PC-9 (cell line): Measurements from ENCODE around the gene TES. TPM values are rescaled to one million over a fixed set of nuclear protein-coding genes. Genes with fewer than 3 reads are reported as not detected.

Source experiments
- BruUV-seq: library from RNA; stranded (reverse); fragments of 400-500 nt; replicated peaks from 2 replicates; lab custom pipeline; 2021; lab: Mats Ljungman, UMichigan
- CTCF ChIA-PET: fragments of 300-600 bp; sonication (Branson Sonifier 250); formaldehyde crosslinking; loops from one replicate; lab custom pipeline; 2022; ENCODE audit warnings: antibody characterized with exemption; lab: Charles Lee
- POLR2A ChIA-PET: fragments of 300-600 bp; sonication (Branson Sonifier 250); formaldehyde crosslinking; loops from one replicate; lab custom pipeline; 2022; ENCODE audit warnings: antibody characterized with exemption; ENCODE audit not compliant: unreplicated experiment; lab: Charles Lee
- DNase-seq, 2 experiments: peaks; one replicate each; pipeline versions ENCODE4 v3.0.0 to v3.0.0-alpha.2; 2015 to 2022; ENCODE audit warnings: mixed read lengths in 1 of 2
- H2AFZ ChIP-seq: fragments of 200-600 bp; sonication (generic); 2 replicates; pipeline ENCODE4 v1.8.1; 2017; ENCODE audit warnings: antibody characterized with exemption
- H3F3A ChIP-seq: fragments of 200-600 bp; sonication (generic); 2 replicates; pipeline ENCODE4 v1.8.1; 2017; ENCODE audit warnings: antibody characterized with exemption, mild to moderate bottlenecking, low read depth; ENCODE audit not compliant: insufficient read depth
- H3K27ac ChIP-seq: fragments of 200-600 bp; sonication (generic); 2 replicates; pipeline ENCODE4 v1.6.1; 2016; ENCODE audit warnings: mixed run types
- H3K27me3 ChIP-seq: fragments of 200-600 bp; sonication (generic); 2 replicates; pipeline ENCODE4 v1.6.1; 2016; ENCODE audit warnings: low read depth, mixed run types; ENCODE audit not compliant: insufficient read depth
- H3K36me3 ChIP-seq: fragments of 200-600 bp; sonication (generic); 2 replicates; pipeline ENCODE4 v1.6.1; 2016; ENCODE audit warnings: low read depth, mixed run types
- H3K4me1 ChIP-seq: fragments of 200-600 bp; sonication (generic); replicated peaks from 2 replicates; pipeline ENCODE4 v1.6.1; 2016; ENCODE audit warnings: mixed run types; ENCODE audit not compliant: insufficient read depth
- H3K4me2 ChIP-seq: fragments of 200-600 bp; sonication (generic); 2 replicates; pipeline ENCODE4 v1.6.1; 2017; ENCODE audit warnings: mixed run types
- H3K4me3 ChIP-seq: fragments of 200-600 bp; sonication (generic); 2 replicates; pipeline ENCODE4 v1.6.1; 2016; ENCODE audit warnings: mixed run types
- H3K79me2 ChIP-seq: fragments of 200-600 bp; sonication (generic); 2 replicates; pipeline ENCODE4 v1.6.1; 2017; ENCODE audit warnings: low read depth, mixed run types
- H3K9me2 ChIP-seq: fragments of 200-600 bp; sonication (generic); 2 replicates; pipeline ENCODE4 v1.8.1; 2017; ENCODE audit warnings: mild to moderate bottlenecking; ENCODE audit not compliant: insufficient read depth
- H3K9me3 ChIP-seq: fragments of 200-600 bp; sonication (generic); 2 replicates; pipeline ENCODE4 v1.8.1; 2016; ENCODE audit warnings: low read depth; ENCODE audit not compliant: insufficient read depth
- H4K20me1 ChIP-seq: fragments of 200-600 bp; sonication (generic); 2 replicates; pipeline ENCODE4 v1.8.1; 2017; ENCODE audit not compliant: insufficient read depth
- EZH2 ChIP-seq: fragments of 200-600 bp; sonication (generic); IDR thresholded peaks from 2 replicates; pipeline ENCODE4 v1.8.0; 2017; ENCODE audit warnings: antibody characterized with exemption, low read depth
- intact Hi-C: fragments of 100-400 bp; cut with micrococcal nuclease; formaldehyde crosslinking; loops from one replicate; pipeline ENCODE4 v1.10.0; 2022; ENCODE audit not compliant: unreplicated experiment
- total RNA-seq: library from RNA; stranded (reverse); gene quantifications from 2 replicates; pipeline ENCODE4 v1.2.3, GENCODE V29; 2021
- TF ChIP-seq, protein P1 (sequence below): fragments of 200-600 bp; sonication (generic); conservative IDR thresholded peaks from 2 replicates; pipeline ENCODE4 v1.6.1; 2017; ENCODE audit warnings: mixed run types, antibody characterized with exemption, mild to moderate bottlenecking, moderate library complexity

The TES gene
- total RNA-seq, 1 experiment from 2014 or later = 210 TPM

DNA sequence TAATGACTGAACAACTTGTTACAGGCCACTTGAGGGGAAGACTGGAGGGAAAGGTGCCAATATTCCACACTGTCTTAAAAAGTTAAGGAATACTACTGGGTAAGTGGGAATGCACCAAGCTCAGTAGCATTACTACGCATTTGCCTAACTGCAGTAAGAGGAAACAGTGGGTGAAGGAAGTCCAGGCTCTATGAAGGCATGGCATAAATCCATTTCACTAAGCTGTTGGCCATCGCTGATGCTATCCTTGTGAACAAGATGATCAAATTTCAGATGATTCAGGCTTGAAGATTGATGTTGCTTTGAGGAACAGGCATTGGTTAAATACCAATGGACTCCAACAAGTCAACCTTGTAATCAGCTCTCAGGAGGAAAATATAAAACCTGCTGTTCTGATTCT lies 44.2 kb upstream of the TES start:
- no peak for TF ChIP-seq EZH2
- TF ChIP-seq, protein P1, sequence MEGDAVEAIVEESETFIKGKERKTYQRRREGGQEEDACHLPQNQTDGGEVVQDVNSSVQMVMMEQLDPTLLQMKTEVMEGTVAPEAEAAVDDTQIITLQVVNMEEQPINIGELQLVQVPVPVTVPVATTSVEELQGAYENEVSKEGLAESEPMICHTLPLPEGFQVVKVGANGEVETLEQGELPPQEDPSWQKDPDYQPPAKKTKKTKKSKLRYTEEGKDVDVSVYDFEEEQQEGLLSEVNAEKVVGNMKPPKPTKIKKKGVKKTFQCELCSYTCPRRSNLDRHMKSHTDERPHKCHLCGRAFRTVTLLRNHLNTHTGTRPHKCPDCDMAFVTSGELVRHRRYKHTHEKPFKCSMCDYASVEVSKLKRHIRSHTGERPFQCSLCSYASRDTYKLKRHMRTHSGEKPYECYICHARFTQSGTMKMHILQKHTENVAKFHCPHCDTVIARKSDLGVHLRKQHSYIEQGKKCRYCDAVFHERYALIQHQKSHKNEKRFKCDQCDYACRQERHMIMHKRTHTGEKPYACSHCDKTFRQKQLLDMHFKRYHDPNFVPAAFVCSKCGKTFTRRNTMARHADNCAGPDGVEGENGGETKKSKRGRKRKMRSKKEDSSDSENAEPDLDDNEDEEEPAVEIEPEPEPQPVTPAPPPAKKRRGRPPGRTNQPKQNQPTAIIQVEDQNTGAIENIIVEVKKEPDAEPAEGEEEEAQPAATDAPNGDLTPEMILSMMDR = no peak
- no peaks in the 10 kb centered on the region for H3K27me3 ChIP-seq
- H3K4me3 ChIP-seq = no peak overlapping the region
- no TSS peak for BruUV-seq
- H2AFZ ChIP-seq = no peak overlapping the region
- CTCF ChIA-PET = no interaction called here
- H3K79me2 ChIP-seq = no peaks in the 10 kb centered on the region
- no peaks in the 10 kb centered on the region for H3K9me3 ChIP-seq
- intact Hi-C loops = no loop called here
- no peak overlapping the region for H3K27ac ChIP-seq
- no peaks in the 10 kb centered on the region for H3K4me1 ChIP-seq
- H3K9me2 ChIP-seq = no peaks in the 10 kb centered on the region
- H3F3A ChIP-seq = no peaks in the 10 kb centered on the region
- no peaks in the 10 kb centered on the region for H3K36me3 ChIP-seq
- POLR2A ChIA-PET = interaction anchor here (0.7 kb wide), 1 partner anchor 44 kb away, joined by 5 read pairs; no protein-coding TSS in a partner anchor
- H4K20me1 ChIP-seq = no peaks in the 10 kb centered on the region
- H3K4me2 ChIP-seq = no peak overlapping the region
- DNase-seq = no peak

DNA sequence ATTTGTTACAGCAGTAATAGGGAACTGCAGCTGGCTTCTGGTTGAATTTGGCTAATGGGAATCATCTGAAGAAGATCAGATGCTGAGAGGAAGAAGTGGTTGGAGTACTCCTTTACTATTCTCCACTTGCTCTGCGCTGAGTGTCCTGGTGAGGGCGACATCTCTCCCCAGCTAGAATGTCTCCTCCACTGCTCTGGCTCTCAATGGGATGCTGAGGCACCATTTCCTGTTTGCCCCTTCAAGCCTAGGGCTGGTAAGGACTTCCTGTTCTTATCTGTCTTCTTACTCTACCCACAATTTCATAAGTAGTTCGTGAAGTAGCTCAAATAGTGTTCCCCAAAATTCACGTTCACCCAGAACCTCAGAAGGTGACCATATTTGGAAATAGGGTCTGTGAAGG lies 43.2 kb upstream of the TES start:
- Histone ChIP-seq H3K4me3 (no peak overlapping the region), H3F3A (no peaks in the 10 kb centered on the region), H4K20me1 (no peaks in the 10 kb centered on the region), H3K27ac (no peak overlapping the region), H3K4me2 (no peak overlapping the region), H2AFZ (no peak overlapping the region), H3K9me3 (no peaks in the 10 kb centered on the region), H3K9me2 (no peaks in the 10 kb centered on the region), H3K36me3 (no peaks in the 10 kb centered on the region), H3K27me3 (no peaks in the 10 kb centered on the region), H3K79me2 (no peaks in the 10 kb centered on the region), H3K4me1 (no peaks in the 10 kb centered on the region)
- no peak for DNase-seq
- CTCF ChIA-PET = interaction anchor here (1.0 kb wide), 1 partner anchor 29 kb away, joined by 4 read pairs; no protein-coding TSS in a partner anchor
- POLR2A ChIA-PET = no interaction called here
- no TSS peak for BruUV-seq
- no peak for TF ChIP-seq EZH2
- TF ChIP-seq, protein P1 = no peak
- intact Hi-C loops = no loop called here

DNA sequence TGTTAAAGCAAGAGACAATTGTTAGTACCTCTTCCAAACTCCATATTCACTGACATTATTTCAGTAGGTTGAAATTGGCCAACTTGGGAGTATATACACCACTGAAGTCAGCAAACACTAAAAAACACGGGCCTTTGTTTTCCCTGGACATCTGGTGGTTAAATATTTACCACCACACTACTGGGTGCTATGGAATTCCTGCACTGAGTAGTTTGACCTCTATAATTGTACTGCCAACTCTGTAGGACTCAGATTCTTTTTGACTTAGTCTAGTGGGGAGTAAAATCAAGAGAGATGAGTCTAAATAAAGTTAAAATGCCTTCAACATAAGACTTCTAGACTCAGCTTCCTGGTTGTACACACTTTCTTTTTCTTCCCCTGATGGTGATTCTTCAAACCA lies 41.3 kb upstream of the TES start:
- TF ChIP-seq, protein P1 = no peak
- no peak for TF ChIP-seq EZH2
- Histone ChIP-seq H3K9me2 (no peaks in the 10 kb centered on the region), H3K36me3 (no peaks in the 10 kb centered on the region), H3K79me2 (no peaks in the 10 kb centered on the region), H3K4me1 (no peaks in the 10 kb centered on the region), H3K9me3 (no peaks in the 10 kb centered on the region), H3F3A (no peaks in the 10 kb centered on the region), H3K4me3 (no peak overlapping the region), H3K27me3 (no peaks in the 10 kb centered on the region), H4K20me1 (no peaks in the 10 kb centered on the region), H3K27ac (no peak overlapping the region), H3K4me2 (no peak overlapping the region), H2AFZ (no peak overlapping the region)
- CTCF ChIA-PET = no interaction called here
- no TSS peak for BruUV-seq
- no peak for DNase-seq
- intact Hi-C loops = no loop called here
- POLR2A ChIA-PET = no interaction called here
